Erythroblast (primary cell): ENCODE measurements around the gene EDAR.

Experiments used
- GATA1 ChIP-seq: IDR thresholded peaks from 2 replicates; pipeline ENCODE4 v1.6.1; 2011; ENCODE audit warnings: low read depth, mild to moderate bottlenecking, control low read depth, low read length, moderate library complexity
- POLR2A ChIP-seq: IDR thresholded peaks from 2 replicates; pipeline ENCODE4 v1.6.1; 2011; ENCODE audit warnings: mild to moderate bottlenecking, low read length

GRCh38 chr2:108958632-108959341 lies 30.2 kb downstream of the EDAR start:
- no peak for TF ChIP-seq POLR2A
- TF ChIP-seq GATA1 = no peak
